Adipocyte (in vitro differentiated cells): ENCODE results near the gene KCTD14.
A peak's percentile ranks its signal among the peaks of the same experiment; 100 is the strongest.
"Not testable (repeated sequence)": the region's sequence is repeated elsewhere in the genome, so short reads cannot be mapped to it uniquely, and the experiment has no call there.

Experiments
- DNase-seq: peaks from one replicate; pipeline ENCODE4 v3.0.0-alpha.2; 2015; ENCODE audit warnings: low read depth
- H3K27me3 ChIP-seq: replicated peaks from 2 replicates; pipeline ENCODE4 v1.7.0; 2013; ENCODE audit warnings: mild to moderate bottlenecking, low read length, moderate library complexity; ENCODE audit not compliant: control insufficient read depth, insufficient read depth
- H3K36me3 ChIP-seq: 2 replicates; pipeline ENCODE4 v1.7.0; 2013; ENCODE audit warnings: low read length, mild to moderate bottlenecking, moderate library complexity; ENCODE audit not compliant: control insufficient read depth, insufficient read depth, severe bottlenecking
- H3K4me1 ChIP-seq: 2 replicates; pipeline ENCODE4 v1.7.0; 2013; ENCODE audit warnings: mild to moderate bottlenecking, low read length, moderate library complexity; ENCODE audit not compliant: control insufficient read depth, insufficient read depth
- H3K4me3 ChIP-seq: 2 replicates; pipeline ENCODE4 v1.7.0; 2013; ENCODE audit warnings: mild to moderate bottlenecking, low read length, moderate library complexity
- H3K9ac ChIP-seq: 2 replicates; pipeline ENCODE4 v1.7.0; 2013; ENCODE audit warnings: mild to moderate bottlenecking, low read length, moderate library complexity
- H3K9me3 ChIP-seq: 2 replicates; pipeline ENCODE4 v1.7.0; 2013; ENCODE audit warnings: mild to moderate bottlenecking, low read length, moderate library complexity; ENCODE audit not compliant: control insufficient read depth

KCTD14 gene

GRCh38 chr11:78061088-78061920 lies 38.2 kb upstream of the KCTD14 start:
- no peaks in the 10 kb centered on the region for H3K27me3 ChIP-seq
- H3K4me1 ChIP-seq: peaks cover 43% of the 10 kb centered on the region
- H3K9me3 ChIP-seq: no peaks in the 10 kb centered on the region
- H3K36me3 ChIP-seq: no peaks in the 10 kb centered on the region
- DNase-seq: peak; percentile 30
- H3K9ac ChIP-seq: peak overlapping the region; percentile 81
- no peak overlapping the region for H3K4me3 ChIP-seq

DNA sequence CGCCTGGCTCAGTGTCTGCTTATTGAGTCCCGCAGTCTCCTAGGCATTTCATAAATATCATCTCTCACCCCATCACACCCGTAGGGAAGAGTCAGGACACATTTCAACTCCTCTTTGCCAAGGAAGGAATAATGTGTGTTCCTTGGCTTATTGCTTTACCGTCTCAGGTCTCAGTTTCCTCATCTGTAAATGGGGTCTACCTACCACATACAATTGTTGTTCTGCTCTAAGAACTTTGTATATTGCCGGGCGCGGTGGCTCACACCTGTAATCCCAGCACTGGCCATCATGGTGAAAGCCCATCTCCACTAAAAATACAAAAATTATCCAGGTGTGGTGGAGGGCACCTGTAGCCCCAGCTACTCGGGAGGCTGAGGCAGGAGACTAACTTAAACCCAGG lies 37.5 kb upstream of the KCTD14 start:
- no peaks in the 10 kb centered on the region for H3K27me3 ChIP-seq
- H3K9ac ChIP-seq: peak overlapping the region; percentile 81
- H3K36me3 ChIP-seq: no peaks in the 10 kb centered on the region
- H3K9me3 ChIP-seq: no peaks in the 10 kb centered on the region
- H3K4me1 ChIP-seq: peaks cover 43% of the 10 kb centered on the region
- no peak overlapping the region for H3K4me3 ChIP-seq
- no peak for DNase-seq

GRCh38 chr11:78059749-78060328 lies 36.8 kb upstream of the KCTD14 start:
- H3K9me3 ChIP-seq, H3K4me3 ChIP-seq, DNase-seq, H3K36me3 ChIP-seq, H3K27me3 ChIP-seq: not testable (repeated sequence)
- Histone ChIP-seq H3K4me1 (peaks cover 47% of the 10 kb centered on the region), H3K9ac (peak overlapping the region; percentile 81)

GRCh38 chr11:78057462-78058055 lies 34.5 kb upstream of the KCTD14 start:
- H3K9me3 ChIP-seq: no peaks in the 10 kb centered on the region
- peaks cover 35% of the 10 kb centered on the region for H3K4me1 ChIP-seq
- DNase-seq: no peak
- no peak overlapping the region for H3K9ac ChIP-seq
- H3K4me3 ChIP-seq: no peak overlapping the region
- H3K36me3 ChIP-seq: no peaks in the 10 kb centered on the region
- H3K27me3 ChIP-seq: no peaks in the 10 kb centered on the region

GRCh38 chr11:78056093-78056492 lies 33.0 kb upstream of the KCTD14 start:
- no peak for DNase-seq
- peak overlapping the region; percentile 30 for H3K9ac ChIP-seq
- no peaks in the 10 kb centered on the region for H3K27me3 ChIP-seq
- H3K4me1 ChIP-seq: peaks cover 32% of the 10 kb centered on the region
- H3K4me3 ChIP-seq: no peak overlapping the region
- H3K36me3 ChIP-seq: no peaks in the 10 kb centered on the region
- H3K9me3 ChIP-seq: no peaks in the 10 kb centered on the region

- H3K36me3 ChIP-seq: no peaks in the 10 kb centered on the region
- no peak overlapping the region for H3K9ac ChIP-seq
- no peaks in the 10 kb centered on the region for H3K27me3 ChIP-seq
- no peaks in the 10 kb centered on the region for H3K9me3 ChIP-seq
- no peak overlapping the region for H3K4me3 ChIP-seq
- DNase-seq: no peak
- H3K4me1 ChIP-seq: peaks cover 26% of the 10 kb centered on the region
These were observed 31.9 kb upstream of the KCTD14 start for GRCh38 chr11:78054971-78055370.

- no peak overlapping the region for H3K4me3 ChIP-seq
- H3K4me1 ChIP-seq: peaks cover 23% of the 10 kb centered on the region
- no peaks in the 10 kb centered on the region for H3K27me3 ChIP-seq
- H3K9ac ChIP-seq: peak overlapping the region; percentile 61
- no peaks in the 10 kb centered on the region for H3K36me3 ChIP-seq
- no peaks in the 10 kb centered on the region for H3K9me3 ChIP-seq
- peak; percentile 58 for DNase-seq
These were observed 28.1 kb upstream of the KCTD14 start for GRCh38 chr11:78050964-78051831.

- Histone ChIP-seq H3K4me1 (peaks cover 31% of the 10 kb centered on the region), H3K9ac (no peak overlapping the region), H3K9me3 (no peaks in the 10 kb centered on the region), H3K36me3 (no peaks in the 10 kb centered on the region), H3K4me3 (no peak overlapping the region), H3K27me3 (no peaks in the 10 kb centered on the region)
- DNase-seq: no peak
These were observed 26.3 kb upstream of the KCTD14 start for GRCh38 chr11:78049348-78049747.

DNA sequence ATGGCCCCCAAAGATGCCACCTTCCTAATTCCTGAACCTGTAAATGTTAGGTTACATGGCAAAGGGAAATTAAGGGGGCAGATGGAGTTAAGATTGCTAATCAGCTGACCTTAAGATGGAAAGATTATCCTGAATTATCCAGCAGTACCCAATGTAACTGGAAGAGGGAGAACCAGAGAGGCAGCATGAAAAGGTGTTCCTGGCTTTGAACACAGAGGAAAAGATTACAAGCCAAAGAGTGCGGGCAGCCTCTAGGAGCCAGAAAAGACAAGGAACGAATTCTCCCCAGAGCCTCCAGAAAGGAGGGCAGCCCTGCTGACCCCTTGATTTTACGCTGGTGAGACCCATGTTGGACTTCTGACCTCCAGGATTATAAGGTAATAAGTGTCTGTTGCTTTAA lies 25.5 kb upstream of the KCTD14 start:
- no peak overlapping the region for H3K4me3 ChIP-seq

DNA sequence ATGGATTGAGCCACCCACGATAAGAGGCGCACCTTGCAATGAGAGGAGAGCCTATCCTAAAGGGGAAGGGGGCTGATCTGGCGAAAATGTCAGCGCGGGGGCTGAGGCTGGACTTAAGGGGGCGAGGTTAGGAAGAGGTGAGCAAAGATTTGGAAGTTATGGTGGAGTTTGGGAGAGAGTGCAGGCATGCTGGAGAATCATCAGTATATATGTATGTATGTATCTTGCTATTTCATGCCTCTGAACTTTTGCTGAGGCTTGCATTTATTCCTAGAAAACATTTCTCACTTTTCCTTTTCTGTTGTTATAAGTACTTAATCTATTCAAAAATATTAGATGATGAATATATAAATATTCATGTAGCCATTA lies 23.4 kb upstream of the KCTD14 start:
- no peak for DNase-seq
- H3K4me3 ChIP-seq: no peak overlapping the region
- peaks cover 27% of the 10 kb centered on the region for H3K4me1 ChIP-seq
- H3K9ac ChIP-seq: peak overlapping the region; percentile 84
- H3K9me3 ChIP-seq: no peaks in the 10 kb centered on the region
- no peaks in the 10 kb centered on the region for H3K27me3 ChIP-seq
- H3K36me3 ChIP-seq: no peaks in the 10 kb centered on the region

More for the DNA sequence above, 25.5 kb upstream of the KCTD14 start:
- Histone ChIP-seq H3K4me1 (peaks cover 31% of the 10 kb centered on the region), H3K36me3 (no peaks in the 10 kb centered on the region), H3K27me3 (no peaks in the 10 kb centered on the region), H3K9ac (peak overlapping the region; percentile 26), H3K9me3 (no peaks in the 10 kb centered on the region)
- DNase-seq: no peak
